Measurements from ENCODE around the gene FASTK.

The FASTK gene

DNA sequence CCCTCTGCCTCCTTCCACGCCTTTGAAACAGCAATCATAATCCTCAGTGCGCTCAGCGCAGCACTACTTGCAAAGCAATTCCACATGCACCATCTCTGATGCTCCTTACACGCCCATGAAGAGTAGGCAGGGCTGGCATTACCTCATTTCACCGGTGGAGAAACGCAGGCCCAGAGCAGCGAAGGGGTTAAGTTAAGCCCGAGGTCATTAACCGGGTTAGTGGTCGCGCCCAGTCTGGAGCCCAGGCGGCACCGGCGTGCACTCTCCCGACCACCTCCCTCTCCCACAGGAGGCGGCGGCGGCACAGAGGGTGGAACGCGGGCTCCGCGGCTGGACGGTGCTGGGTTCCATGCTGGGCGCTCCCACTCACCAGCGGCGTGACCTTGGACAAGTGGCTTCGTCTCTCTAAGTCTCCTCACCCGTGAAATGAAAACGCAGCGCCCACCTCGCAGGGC lies 515 bp downstream of the FASTK start:
- DNase-seq = no peak

DNA sequence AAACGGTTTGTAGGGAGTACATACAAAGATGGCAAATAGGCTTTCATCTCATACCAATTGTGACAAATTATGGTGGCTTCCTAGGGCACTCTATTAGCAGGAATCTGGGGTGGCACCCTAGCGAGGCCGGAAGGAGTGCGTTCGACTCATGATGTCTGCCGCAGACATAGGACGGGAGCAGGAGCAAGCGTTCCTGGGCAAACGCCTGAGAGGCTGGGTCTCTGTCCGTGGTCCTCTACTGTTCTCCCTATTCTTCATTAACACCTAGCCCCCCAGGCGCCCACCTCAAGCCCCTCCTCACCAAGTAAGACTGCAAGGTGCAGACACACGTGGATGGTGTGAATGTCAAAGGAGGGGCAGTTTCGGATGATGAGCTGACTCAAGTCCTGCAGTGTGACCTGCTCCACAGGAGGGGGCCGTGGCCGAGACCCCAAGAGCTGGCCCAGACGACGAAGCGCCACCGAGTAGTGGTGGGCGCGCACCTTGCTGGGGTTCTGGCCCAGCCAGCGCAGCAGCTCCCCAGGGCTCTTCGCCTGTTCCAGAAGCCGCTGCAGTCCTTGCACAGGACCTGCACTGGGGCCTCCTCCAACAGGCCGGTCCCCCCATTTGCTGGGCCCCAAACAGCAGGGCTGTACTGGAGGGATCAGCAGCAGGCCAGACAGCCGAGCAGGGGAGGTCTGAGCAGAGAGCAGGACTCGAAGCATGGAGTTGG lies 1.3 kb downstream of the FASTK start:
- no peak for DNase-seq

GRCh38 chr7:151078233-151079040 lies 2.2 kb downstream of the FASTK start:
- DNase-seq = no peak

GRCh38 chr7:151077705-151078232 lies 2.8 kb downstream of the FASTK start:
- no peak for DNase-seq

DNA sequence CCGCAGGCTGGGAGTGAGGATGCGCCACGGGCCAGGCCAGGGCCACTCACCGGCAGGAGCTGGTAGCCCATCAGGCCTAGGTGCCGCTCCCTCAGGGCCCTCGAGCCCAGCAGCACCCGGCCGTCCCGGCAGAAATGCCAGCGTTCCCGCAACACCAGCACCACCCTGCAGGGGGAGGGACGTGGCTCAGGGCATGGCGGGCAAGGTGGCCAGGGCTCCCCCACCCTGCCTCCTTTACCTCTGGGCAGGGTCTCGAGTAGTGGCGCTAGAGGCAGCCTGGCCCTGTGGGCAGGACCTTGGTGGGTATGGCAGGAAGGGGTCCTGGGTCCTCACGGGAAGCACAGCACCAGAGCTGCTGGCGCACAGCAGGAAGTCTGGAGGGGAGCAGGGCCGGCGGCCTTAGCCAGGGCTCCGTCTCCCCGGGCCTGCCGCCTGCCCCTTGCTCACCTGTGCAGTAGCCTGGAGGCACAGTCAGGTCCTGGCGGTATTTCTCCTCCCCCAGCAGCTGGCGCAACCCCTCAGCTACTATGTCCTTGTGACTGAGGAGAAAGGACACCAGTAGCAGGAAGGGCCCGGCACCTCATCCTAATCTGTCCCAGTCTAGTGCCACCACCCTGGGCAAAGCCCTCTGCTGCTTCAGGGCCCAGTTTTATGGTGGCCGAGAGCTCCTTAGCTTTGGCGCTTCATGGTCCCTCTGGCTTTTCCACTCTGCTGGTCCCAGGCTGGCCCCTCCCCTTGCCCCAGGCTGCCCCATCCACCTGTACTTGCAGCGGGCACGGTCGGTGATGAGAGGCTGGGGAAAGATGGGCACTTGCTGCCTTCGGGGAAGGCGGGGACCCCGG lies 3.5 kb downstream of the FASTK start:
- DNase-seq = no peak

GRCh38 chr7:151075978-151076426 lies 4.6 kb downstream of the FASTK start:
- DNase-seq = no peak

DNA sequence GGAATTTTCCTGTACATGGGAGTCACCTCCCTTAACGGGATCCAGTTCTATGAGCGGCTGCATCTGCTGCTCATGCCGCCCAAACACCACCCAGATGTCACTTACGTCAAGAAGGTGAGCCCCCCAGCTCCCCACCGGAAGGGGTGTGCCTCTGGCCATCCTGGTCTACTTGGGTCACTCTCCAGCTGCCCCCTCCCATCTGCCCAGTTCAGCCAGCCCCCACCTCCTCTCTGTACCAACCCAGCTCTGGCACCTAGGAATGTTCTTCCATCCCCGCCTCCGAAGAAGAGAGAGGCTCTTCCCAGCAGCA lies 5.0 kb downstream of the FASTK start:
- DNase-seq = no peak

- DNase-seq = no peak
Observed at GRCh38 chr7:151074817-151075661, 5.6 kb downstream of the FASTK start.

- no peak for DNase-seq
Observed at GRCh38 chr7:151073990-151074389, 6.6 kb downstream of the FASTK start.

DNA sequence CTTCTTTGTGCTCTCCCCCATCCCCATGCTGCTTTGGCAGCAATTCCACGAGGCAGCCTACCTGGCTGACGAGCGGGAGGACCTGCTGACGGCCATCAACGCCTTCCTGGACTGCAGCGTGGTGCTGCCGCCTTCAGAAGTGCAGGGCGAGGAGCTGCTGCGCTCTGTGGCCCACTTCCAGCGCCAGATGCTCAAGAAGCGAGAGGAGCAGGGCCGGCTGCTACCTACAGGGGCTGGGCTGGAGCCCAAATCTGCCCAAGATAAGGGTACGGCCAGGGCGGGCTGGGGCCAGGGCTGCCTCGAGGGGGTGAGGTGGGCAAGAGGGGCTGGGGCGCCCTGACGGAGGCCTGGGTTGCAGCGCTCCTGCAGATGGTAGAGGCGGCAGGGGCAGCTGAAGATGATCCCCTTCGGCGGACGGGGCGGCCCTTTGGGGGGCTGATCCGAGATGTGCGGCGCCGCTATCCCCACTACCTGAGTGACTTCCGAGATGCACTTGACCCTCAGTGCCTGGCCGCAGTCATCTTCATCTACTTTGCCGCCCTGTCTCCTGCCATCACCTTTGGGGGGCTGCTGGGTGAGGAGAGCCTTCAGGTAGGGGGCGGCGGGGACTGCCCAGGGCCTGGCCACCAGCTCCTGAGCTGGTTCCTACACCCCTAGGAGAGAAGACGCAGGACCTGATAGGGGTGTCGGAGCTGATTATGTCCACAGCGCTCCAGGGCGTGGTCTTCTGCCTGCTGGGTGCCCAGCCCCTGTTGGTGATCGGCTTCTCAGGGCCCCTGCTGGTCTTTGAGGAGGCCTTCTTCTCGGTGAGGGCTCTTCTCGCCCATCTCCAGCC lies 9.4 kb downstream of the FASTK start:
- DNase-seq = no peak

GRCh38 chr7:151070574-151070960 lies 10.0 kb downstream of the FASTK start:
- DNase-seq = no peak

DNA sequence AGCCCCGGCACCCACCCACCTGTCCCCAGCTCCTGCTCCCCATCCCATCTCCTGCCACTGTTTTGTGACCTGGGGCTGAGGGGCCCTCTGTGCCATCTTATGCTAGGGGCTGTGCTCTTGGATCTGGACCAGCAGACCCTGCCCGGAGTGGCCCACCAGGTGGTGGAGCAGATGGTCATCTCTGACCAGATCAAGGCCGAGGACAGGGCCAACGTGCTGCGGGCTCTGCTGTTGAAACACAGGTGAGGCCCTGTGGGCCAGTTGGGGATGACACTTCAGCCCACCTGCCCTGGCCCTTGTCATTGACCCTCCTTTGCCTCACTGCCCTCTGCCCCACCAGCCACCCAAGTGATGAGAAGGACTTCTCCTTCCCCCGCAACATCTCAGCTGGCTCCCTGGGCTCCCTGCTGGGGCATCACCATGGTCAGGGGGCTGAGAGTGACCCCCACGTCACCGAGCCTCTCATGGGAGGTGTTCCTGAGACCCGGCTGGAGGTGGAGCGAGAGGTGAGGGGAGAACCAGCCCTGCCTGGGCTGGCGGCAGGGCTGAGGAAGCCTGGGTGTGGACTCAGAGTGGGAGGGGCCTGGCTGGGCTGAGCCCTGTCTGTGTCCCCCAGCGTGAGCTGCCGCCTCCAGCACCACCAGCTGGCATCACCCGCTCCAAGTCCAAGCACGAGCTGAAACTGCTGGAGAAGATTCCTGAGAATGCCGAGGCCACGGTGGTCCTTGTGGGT lies 10.6 kb downstream of the FASTK start:
- no peak for DNase-seq

DNA sequence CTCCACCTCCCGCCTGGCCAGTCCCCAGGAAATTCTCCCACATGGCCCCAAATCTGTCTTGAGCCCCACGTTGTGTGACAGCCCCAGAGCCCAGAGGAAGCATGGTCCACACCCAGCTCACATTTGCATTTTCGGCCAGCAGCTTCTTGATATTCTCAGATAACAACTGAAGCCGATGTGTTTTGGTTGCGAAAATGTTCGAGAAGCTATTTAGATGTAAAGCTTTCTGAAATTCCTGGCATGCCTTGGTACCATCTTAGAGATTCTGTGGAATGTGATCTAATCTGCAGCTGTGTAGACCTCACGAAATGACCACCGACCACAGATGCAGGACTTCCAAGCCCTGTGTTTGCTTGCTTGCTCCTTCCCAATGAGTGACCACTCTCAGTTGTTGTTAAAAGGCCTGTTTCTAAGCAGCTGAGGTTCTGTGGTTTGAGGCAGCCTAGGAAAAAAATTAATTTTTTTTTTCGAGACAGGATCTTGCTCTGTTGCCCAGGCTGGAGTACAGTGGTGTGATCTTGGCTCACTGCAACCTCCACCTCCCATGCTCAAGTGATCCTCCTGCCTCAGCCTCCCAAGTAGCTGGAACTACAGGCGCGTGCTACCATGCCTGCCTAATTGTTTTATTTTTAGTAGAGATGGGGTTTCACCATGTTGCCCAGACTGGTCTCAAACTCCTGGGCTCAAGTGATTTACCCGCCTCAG lies 12.4 kb downstream of the FASTK start:
- no peak for DNase-seq

DNA sequence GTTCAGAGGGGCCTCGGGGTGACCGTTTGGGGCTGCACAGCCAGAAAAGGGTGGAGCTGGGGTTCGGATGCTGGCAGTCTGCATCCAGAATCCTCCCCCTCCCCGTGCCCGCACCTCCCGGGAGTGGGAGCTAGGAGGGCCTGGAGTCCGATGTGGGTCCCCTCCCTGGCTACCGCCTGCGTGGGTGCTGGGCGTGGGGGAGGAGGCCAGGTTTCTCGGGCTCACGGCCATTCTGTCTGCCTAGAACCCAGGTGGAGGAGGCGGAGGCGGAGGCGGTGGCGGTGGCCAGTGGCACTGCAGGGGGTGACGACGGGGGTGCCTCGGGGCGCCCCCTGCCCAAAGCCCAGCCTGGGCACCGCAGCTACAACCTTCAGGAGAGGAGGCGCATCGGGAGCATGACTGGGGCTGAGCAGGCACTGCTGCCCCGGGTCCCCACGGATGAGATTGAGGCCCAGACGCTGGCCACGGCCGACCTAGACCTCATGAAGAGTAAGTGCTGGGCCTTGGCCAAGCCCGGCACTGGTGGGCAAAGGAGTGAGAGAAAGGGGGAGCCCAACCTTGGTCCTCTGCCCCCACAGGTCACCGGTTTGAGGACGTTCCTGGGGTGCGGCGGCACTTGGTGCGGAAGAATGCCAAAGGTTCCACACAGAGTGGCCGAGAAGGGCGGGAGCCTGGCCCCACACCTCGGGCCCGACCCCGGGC lies 14.2 kb downstream of the FASTK start:
- no peak for DNase-seq

- DNase-seq = no peak
Observed at GRCh38 chr7:151065516-151065915, 15.1 kb downstream of the FASTK start.

GRCh38 chr7:151064993-151065392 lies 15.6 kb downstream of the FASTK start:
- no peak for DNase-seq

GRCh38 chr7:151064454-151064853 lies 16.2 kb downstream of the FASTK start:
- no peak for DNase-seq

GRCh38 chr7:151063212-151063561 lies 17.4 kb downstream of the FASTK start:
- no peak for DNase-seq
